ENCODE measurements around the gene DNAJB14. TPM values are rescaled to one million over a fixed set of nuclear protein-coding genes. Genes with fewer than 3 reads are reported as not detected.
"Not testable (repeated sequence)": the region's sequence is repeated elsewhere in the genome, so short reads cannot be mapped to it uniquely, and the experiment has no call there.

The DNAJB14 gene
- total and polyA plus RNA-seq, 9 donors = 13.4 to 23.3 (median 18.9) TPM

DNA sequence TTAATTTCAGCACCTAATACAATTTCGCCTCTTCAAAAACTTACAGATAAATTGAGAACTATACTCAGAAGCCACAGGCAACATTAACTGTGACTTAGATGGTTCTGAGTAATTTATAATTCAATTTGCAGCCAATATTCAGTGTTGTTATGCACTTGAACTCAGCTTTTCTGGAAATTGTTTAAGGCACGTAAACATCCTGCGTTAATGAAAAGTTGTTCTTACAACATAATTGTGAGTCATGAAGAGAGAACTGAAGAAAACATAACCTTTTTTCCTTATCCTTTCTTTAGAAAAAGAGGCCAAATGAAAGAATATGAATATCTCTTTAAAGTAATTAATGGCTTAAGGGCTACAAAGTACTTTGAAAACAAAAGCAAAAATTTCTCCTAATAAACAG lies 20.3 kb upstream of the DNAJB14 start:
- Histone ChIP-seq H3K36me3 (ENCODE audit: control insufficient read depth, insufficient read depth, low read length) (no peaks in the 10 kb centered on the region), H3K9me3 (replicated peaks; ENCODE audit: control insufficient read depth, low read depth, low read length) (no peaks in the 10 kb centered on the region), H3K27ac (ENCODE audit: low read length) (no peak overlapping the region), H3K27me3 (ENCODE audit: control insufficient read depth, insufficient read depth, low read length) (no peaks in the 10 kb centered on the region), H3K4me1 (ENCODE audit: control insufficient read depth, insufficient read depth, low read length) (no peaks in the 10 kb centered on the region), H3K4me3 (ENCODE audit: low read length) (no peak overlapping the region)
- no CpG with 5 or more reads among the region's 3 CpGs for WGBS (ENCODE audit: insufficient coverage)
- no peak for DNase-seq

DNA sequence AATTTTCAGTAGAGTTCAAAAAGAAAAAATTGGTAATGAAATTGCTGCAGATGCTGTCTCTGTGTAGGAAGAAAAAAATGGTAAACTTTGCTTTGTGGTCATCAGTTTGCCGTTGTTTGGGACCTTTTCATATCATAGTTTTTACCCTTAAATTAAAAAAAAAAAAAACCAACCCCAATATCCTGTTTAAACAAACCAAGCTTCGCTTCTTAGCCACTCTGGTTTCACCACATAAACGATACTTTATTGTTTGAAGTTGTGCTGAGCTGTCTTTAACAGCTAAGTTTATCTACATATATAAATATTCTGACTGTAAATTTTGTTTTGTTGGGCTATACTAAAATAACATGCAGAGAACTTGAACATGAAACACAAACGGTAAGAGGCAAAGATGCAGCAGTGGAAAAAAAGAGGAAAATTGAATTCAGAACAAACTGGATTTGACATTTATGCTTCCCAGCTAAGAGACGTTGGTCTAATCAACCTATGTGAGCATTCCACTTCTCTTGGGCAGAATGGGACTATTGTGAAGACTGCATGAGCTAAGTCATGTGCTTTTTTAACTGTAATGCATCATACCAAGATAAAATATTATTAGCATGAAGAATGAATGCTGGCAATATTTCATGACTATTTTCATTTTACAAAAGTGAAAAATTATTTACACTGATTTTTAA lies 19.4 kb upstream of the DNAJB14 start:
- Histone ChIP-seq H3K4me3 (ENCODE audit: low read length) (no peak overlapping the region), H3K36me3 (ENCODE audit: control insufficient read depth, insufficient read depth, low read length) (no peaks in the 10 kb centered on the region), H3K27me3 (ENCODE audit: control insufficient read depth, insufficient read depth, low read length) (no peaks in the 10 kb centered on the region), H3K4me1 (ENCODE audit: control insufficient read depth, insufficient read depth, low read length) (no peaks in the 10 kb centered on the region), H3K27ac (ENCODE audit: low read length) (no peak overlapping the region), H3K9me3 (replicated peaks; ENCODE audit: control insufficient read depth, low read depth, low read length) (no peaks in the 10 kb centered on the region)
- WGBS (ENCODE audit: insufficient coverage) = 71% methylated on average over 1 of the region's 5 CpGs
- no peak for DNase-seq

DNA sequence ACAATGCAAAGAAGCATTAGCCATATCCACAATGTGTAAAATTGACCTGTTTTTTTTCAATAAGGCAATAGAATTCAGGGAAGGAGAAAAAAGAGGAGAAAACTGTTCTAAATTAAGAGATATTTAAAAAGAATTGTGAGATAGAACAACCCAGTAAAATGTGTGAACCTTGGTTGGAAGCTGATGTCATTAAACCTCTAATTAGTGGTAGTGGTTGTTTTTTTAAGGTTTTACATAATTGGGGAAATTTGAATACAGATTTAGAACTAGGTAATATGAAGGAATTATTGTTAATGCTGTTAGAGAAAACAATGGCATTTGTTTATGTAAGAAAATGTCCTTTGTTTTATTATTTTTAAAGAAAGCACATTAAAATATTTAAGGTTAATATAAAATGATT lies 18.8 kb upstream of the DNAJB14 start:
- no peaks in the 10 kb centered on the region for H3K4me1 ChIP-seq (ENCODE audit: control insufficient read depth, insufficient read depth, low read length)
- no peak for DNase-seq
- no peaks in the 10 kb centered on the region for H3K27me3 ChIP-seq (ENCODE audit: control insufficient read depth, insufficient read depth, low read length)
- H3K27ac ChIP-seq (ENCODE audit: low read length) = no peak overlapping the region
- no peak overlapping the region for H3K4me3 ChIP-seq (ENCODE audit: low read length)
- no peaks in the 10 kb centered on the region for H3K9me3 ChIP-seq (replicated peaks; ENCODE audit: control insufficient read depth, low read depth, low read length)
- H3K36me3 ChIP-seq (ENCODE audit: control insufficient read depth, insufficient read depth, low read length) = no peaks in the 10 kb centered on the region

DNA sequence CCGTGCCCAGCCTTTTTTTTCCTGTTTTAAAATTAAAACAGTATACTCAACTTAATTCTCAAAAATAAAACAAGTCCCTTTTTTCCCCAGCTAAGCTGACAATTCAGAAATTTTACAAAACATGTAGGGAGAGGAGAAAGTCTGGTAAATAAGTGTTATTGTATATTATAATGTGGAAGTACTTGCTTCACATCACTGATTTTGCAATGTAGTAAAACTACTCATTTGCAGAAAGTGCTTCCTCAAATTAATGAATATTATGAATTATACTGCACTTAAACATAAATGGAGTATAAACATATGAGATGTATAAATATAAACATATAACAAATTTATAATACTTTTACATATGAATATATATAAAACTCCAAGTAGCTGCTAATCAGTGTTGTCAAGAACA lies 15.3 kb upstream of the DNAJB14 start:
- H3K4me3 ChIP-seq (ENCODE audit: low read length) = no peak overlapping the region
- 100% methylated on average over 1 of the region's 1 CpG for WGBS (ENCODE audit: insufficient coverage)

DNA sequence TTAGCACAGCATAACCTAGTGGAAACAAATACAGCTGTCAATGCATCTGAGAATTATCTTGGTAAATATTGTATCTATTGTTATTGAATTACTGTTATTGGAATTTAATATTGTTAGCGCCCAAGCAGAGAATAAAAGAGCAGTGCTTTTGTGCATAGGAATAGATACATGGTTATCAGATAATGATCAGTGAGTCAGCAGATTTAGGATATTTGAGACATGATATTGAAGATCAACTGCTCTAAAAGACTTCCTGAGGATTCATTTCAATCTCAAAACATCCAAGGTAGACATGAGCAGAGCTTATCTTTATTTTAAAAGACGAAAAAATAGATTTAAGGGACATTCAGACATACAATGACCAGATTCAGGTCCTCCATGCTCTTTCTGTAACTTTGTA lies 14.2 kb upstream of the DNAJB14 start:
- Histone ChIP-seq H3K27me3 (ENCODE audit: control insufficient read depth, insufficient read depth, low read length) (no peaks in the 10 kb centered on the region), H3K36me3 (ENCODE audit: control insufficient read depth, insufficient read depth, low read length) (no peaks in the 10 kb centered on the region), H3K9me3 (replicated peaks; ENCODE audit: control insufficient read depth, low read depth, low read length) (peaks cover 3% of the 10 kb centered on the region), H3K4me1 (ENCODE audit: control insufficient read depth, insufficient read depth, low read length) (no peaks in the 10 kb centered on the region), H3K27ac (ENCODE audit: low read length) (no peak overlapping the region), H3K4me3 (ENCODE audit: low read length) (no peak overlapping the region)
- WGBS (ENCODE audit: insufficient coverage) = no CpG with 5 or more reads among the region's 2 CpGs
- no peak for DNase-seq

More for the DNA sequence above, 15.3 kb upstream of the DNAJB14 start:
- H3K36me3 ChIP-seq (ENCODE audit: control insufficient read depth, insufficient read depth, low read length) = no peaks in the 10 kb centered on the region
- no peaks in the 10 kb centered on the region for H3K9me3 ChIP-seq (replicated peaks; ENCODE audit: control insufficient read depth, low read depth, low read length)
- H3K4me1 ChIP-seq (ENCODE audit: control insufficient read depth, insufficient read depth, low read length) = no peaks in the 10 kb centered on the region
- H3K27ac ChIP-seq (ENCODE audit: low read length) = no peak overlapping the region
- no peaks in the 10 kb centered on the region for H3K27me3 ChIP-seq (ENCODE audit: control insufficient read depth, insufficient read depth, low read length)
- DNase-seq = no peak

DNA sequence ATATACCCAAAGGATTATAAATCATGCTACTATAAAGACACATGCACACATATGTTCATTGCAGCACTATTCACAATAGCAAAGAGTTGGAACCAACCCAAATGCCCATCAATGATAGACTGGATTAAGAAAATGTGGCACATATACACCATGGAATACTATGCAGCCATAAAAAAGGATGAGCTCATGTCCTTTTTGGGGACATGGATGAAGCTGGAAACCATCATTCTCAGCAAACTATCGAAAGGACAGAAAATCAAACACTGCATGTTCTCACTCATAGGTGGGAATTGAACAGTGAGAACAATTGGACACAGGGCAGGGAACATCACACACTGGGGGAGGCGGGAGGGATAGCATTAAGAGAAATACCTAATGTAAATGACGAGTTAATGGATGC lies 11.8 kb upstream of the DNAJB14 start:
- not testable (repeated sequence) for H3K36me3 ChIP-seq (ENCODE audit: control insufficient read depth, insufficient read depth, low read length); H3K4me1 ChIP-seq (ENCODE audit: control insufficient read depth, insufficient read depth, low read length); H3K27ac ChIP-seq (ENCODE audit: low read length); H3K9me3 ChIP-seq (replicated peaks; ENCODE audit: control insufficient read depth, low read depth, low read length); H3K4me3 ChIP-seq (ENCODE audit: low read length); DNase-seq; H3K27me3 ChIP-seq (ENCODE audit: control insufficient read depth, insufficient read depth, low read length)
- WGBS (ENCODE audit: insufficient coverage) = no CpG with 5 or more reads among the region's 3 CpGs

DNA sequence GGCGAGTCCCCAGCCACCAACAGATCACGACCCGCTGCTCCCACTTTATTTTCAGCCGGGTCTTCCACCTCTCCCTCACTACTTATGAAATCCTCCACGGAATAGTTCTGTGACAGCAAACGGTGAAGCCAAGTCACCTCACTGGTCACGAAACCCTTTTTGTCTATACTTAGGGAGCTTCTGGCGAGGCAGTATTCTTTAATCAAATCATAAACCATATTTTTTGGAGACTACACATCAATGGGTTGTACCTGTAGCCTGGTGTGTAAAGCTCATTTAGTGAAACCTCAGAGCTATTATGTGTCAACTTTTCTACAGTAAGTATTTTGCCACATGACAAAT lies 4.5 kb upstream of the DNAJB14 start:
- Histone ChIP-seq H3K27me3 (ENCODE audit: control insufficient read depth, insufficient read depth, low read length) (no peaks in the 10 kb centered on the region), H3K9me3 (replicated peaks; ENCODE audit: control insufficient read depth, low read depth, low read length) (peaks cover 3% of the 10 kb centered on the region), H3K4me3 (ENCODE audit: low read length) (peak overlapping the region; percentile 81), H3K4me1 (ENCODE audit: control insufficient read depth, insufficient read depth, low read length) (peaks cover 11% of the 10 kb centered on the region), H3K36me3 (ENCODE audit: control insufficient read depth, insufficient read depth, low read length) (peaks cover 2% of the 10 kb centered on the region), H3K27ac (ENCODE audit: low read length) (peak overlapping the region; percentile 92)
- DNase-seq = no peak
- WGBS (ENCODE audit: insufficient coverage) = 0% methylated on average over 5 of the region's 8 CpGs

DNA sequence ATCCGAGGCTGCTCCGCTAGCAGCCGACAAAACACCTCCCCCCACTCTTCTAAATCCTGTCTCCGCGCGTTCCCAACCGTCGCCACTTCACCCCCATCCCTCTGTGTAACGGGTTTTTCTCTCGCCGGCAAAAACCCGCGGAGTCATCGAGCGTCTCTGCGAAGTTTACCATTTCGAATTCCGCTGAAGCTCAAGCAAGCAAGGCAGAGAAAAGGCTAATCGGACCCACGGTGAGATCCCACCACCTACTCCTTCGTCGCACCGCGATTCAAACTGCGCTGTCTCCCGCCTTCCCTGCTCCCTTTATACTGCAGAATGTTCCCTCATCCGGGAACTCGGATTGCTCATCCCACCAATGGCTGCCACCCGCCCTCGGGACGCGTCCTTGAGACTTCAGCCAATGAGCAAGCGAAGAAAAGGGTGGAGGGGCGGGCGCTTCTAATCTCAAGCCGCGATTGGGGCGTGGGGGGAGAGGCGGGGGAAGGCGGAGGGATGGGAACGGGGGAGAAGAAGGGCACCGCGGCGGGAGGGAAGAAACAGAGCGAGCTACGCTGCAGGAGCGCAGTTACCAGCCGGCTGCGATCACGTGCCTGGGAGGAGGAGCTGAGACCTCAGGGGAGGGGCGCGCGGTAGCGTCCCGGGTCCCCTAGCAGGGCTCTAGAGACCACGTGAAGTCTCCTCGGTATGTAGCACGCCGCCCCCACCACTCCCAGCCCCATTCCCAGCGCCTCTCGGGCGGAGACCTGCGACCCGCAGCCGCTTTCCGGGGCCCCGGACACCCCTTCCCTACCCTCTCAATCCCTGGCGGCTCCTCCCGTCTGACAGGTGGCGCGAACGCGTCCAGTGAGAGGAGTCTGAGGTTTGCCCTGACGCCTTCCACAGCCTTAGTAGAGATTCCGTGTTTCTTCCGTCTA lies 3.8 kb upstream of the DNAJB14 start, which contains the start of gene H2AZ1:
Gene H2AZ1, minus strand, starts transcription at position 277 of the 914 bp plus-strand sequence. Its CDS starts 105 bp downstream, at position 172.
- WGBS (ENCODE audit: insufficient coverage) = under 1% methylated on average over 74 of the region's 76 CpGs
- DNase-seq = peak; percentile 100
- Histone ChIP-seq H3K36me3 (ENCODE audit: control insufficient read depth, insufficient read depth, low read length) (peaks cover 2% of the 10 kb centered on the region), H3K27ac (ENCODE audit: low read length) (peak within 1 kb of the TSS; percentile 96), H3K9me3 (replicated peaks; ENCODE audit: control insufficient read depth, low read depth, low read length) (no peaks in the 10 kb centered on the region), H3K27me3 (ENCODE audit: control insufficient read depth, insufficient read depth, low read length) (no peaks in the 10 kb centered on the region), H3K4me1 (ENCODE audit: control insufficient read depth, insufficient read depth, low read length) (peaks cover 13% of the 10 kb centered on the region), H3K4me3 (ENCODE audit: low read length) (peak within 1 kb of the TSS; percentile 81)

DNA sequence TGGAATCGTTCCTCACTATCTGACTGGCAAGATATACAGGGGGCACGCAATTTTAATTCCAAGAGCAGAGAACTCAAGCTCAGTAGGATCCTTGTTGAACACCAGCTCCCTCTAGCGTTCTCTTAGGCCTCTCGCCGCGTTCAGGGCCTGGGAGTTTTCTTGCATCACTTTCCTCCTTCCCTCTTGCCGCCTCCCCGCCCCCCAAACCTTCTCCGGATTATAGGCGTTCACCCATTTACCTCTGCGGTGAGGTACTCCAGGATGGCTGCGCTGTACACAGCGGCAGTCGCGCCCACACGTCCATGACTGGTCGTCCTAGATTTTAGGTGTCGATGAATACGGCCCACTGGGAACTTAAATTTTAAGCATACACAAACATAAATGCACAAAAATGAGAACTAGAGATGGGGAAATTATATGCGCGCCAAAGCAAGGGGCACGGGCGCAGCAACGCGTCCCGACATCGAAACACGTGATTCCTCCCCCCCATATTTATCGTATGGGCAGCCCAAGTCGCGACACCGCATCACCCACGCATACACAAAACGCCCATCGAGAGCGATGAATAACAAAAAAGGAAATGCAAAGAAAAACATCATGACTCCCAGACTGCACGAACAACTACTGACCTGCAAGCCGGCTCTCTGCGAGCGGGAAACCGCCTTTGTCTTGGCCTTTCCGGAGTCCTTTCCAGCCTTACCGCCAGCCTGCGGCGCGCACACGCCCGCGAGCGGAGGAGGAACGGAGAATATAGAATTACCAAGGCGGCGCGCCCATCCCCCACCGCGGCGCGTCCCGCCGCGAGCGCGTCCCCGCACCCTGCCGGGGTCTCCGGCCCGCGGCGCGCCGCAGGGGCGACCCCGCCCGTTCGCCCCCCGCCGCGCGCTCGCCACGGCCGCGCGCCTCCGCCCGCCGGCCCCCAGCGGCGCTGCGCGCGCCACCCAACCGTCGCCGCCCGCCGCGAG lies 2.9 kb upstream of the DNAJB14 start:
- Histone ChIP-seq H3K9me3 (replicated peaks; ENCODE audit: control insufficient read depth, low read depth, low read length) (no peaks in the 10 kb centered on the region), H3K36me3 (ENCODE audit: control insufficient read depth, insufficient read depth, low read length) (peaks cover 2% of the 10 kb centered on the region), H3K27me3 (ENCODE audit: control insufficient read depth, insufficient read depth, low read length) (no peaks in the 10 kb centered on the region), H3K4me1 (ENCODE audit: control insufficient read depth, insufficient read depth, low read length) (peaks cover 15% of the 10 kb centered on the region), H3K4me3 (ENCODE audit: low read length) (peak overlapping the region; percentile 81), H3K27ac (ENCODE audit: low read length) (peak overlapping the region; percentile 96)
- WGBS (ENCODE audit: insufficient coverage) = under 1% methylated on average over 86 of the region's 98 CpGs
- DNase-seq = peak; percentile 96

Measured in muscle of leg (tissue), 11 donors.